ENCODE results near the gene SLC39A11.
"Not testable (repeated sequence)": the region's sequence is repeated elsewhere in the genome, so short reads cannot be mapped to it uniquely, and the experiment has no call there.

DNA sequence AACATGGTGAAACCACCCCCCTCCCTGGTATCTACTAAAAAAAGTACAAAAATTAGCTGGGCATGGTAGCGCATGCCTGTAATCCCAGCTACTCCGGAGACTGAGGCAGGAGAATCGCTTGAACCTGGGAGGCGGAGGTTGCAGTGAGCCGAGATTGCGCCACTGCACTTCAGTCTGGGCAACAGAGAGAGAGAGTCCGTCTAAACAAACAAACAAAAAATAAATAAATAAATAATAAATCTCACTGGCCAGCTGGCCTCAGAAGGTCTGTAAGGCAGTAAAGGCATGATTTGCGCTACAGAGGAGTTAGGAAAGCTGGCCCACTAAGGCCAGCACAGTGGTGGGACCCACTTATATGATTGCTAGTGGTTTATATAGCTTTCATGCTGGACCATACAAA lies 155.2 kb downstream of the SLC39A11 start:
- TF ChIP-seq, protein P1, sequence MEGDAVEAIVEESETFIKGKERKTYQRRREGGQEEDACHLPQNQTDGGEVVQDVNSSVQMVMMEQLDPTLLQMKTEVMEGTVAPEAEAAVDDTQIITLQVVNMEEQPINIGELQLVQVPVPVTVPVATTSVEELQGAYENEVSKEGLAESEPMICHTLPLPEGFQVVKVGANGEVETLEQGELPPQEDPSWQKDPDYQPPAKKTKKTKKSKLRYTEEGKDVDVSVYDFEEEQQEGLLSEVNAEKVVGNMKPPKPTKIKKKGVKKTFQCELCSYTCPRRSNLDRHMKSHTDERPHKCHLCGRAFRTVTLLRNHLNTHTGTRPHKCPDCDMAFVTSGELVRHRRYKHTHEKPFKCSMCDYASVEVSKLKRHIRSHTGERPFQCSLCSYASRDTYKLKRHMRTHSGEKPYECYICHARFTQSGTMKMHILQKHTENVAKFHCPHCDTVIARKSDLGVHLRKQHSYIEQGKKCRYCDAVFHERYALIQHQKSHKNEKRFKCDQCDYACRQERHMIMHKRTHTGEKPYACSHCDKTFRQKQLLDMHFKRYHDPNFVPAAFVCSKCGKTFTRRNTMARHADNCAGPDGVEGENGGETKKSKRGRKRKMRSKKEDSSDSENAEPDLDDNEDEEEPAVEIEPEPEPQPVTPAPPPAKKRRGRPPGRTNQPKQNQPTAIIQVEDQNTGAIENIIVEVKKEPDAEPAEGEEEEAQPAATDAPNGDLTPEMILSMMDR (IDR thresholded peaks at IDR 0.05), result not testable (repeated sequence)
- not testable (repeated sequence) for TF ChIP-seq POLR2A (IDR thresholded peaks at IDR 0.05)

All from esophagus squamous epithelium (tissue), 4 donors.